GM23338 (cell line): ENCODE data around the gene HERC2. TPM values are rescaled to one million over a fixed set of nuclear protein-coding genes. Genes with fewer than 3 reads are reported as not detected.

Experiments used
- ATAC-seq: fragments of 200-7000 bp; cut with Tn5 transposase; 3 replicates; pipeline ENCODE4 v1.9.1; 2020
- DNase-seq: peaks from one replicate; pipeline ENCODE4 v3.0.0-alpha.2; 2015; ENCODE audit warnings: low spot score
- H2AFZ ChIP-seq: fragments of 200-600 bp; sonication (generic); 2 replicates; pipeline ENCODE4 v1.8.0; 2016; ENCODE audit warnings: antibody characterized with exemption, mild to moderate bottlenecking, moderate library complexity
- H3F3A ChIP-seq: fragments of 200-600 bp; sonication (generic); replicated peaks from 2 replicates; pipeline ENCODE4 v1.8.0; 2017; ENCODE audit warnings: antibody characterized with exemption, mixed run types, low read depth
- H3K27ac ChIP-seq: fragments of 200-600 bp; sonication (generic); 2 replicates; pipeline ENCODE4 v1.6.1; 2016; ENCODE audit warnings: low read depth
- H3K27me3 ChIP-seq: fragments of 200-600 bp; sonication (generic); 2 replicates; pipeline ENCODE4 v1.8.0; 2016; ENCODE audit warnings: mild to moderate bottlenecking, mixed run types, moderate library complexity; ENCODE audit not compliant: insufficient read depth
- H3K36me3 ChIP-seq: fragments of 200-600 bp; sonication (generic); 2 replicates; pipeline ENCODE4 v1.8.0; 2016; ENCODE audit warnings: mild to moderate bottlenecking; ENCODE audit not compliant: insufficient read depth
- H3K4me1 ChIP-seq: fragments of 200-600 bp; sonication (generic); 2 replicates; pipeline ENCODE4 v1.8.0; 2016; ENCODE audit warnings: mild to moderate bottlenecking, moderate library complexity; ENCODE audit not compliant: insufficient read depth
- H3K4me2 ChIP-seq: fragments of 200-600 bp; sonication (generic); 2 replicates; pipeline ENCODE4 v1.7.1; 2017; ENCODE audit warnings: mixed run types
- H3K4me3 ChIP-seq: fragments of 200-600 bp; sonication (generic); 2 replicates; pipeline ENCODE4 v1.6.1; 2016; ENCODE audit warnings: mixed run types
- H3K79me2 ChIP-seq: fragments of 200-600 bp; sonication (generic); replicated peaks from 2 replicates; pipeline ENCODE4 v1.8.0; 2017; ENCODE audit warnings: mild to moderate bottlenecking; ENCODE audit not compliant: insufficient read depth
- H3K9me2 ChIP-seq: fragments of 200-600 bp; sonication (generic); 2 replicates; pipeline ENCODE4 v1.8.0; 2017; ENCODE audit not compliant: insufficient read depth
- H4K20me1 ChIP-seq: fragments of 200-600 bp; sonication (generic); replicated peaks from 2 replicates; pipeline ENCODE4 v1.8.0; 2017; ENCODE audit warnings: mild to moderate bottlenecking; ENCODE audit not compliant: insufficient read depth
- H3K27ac Mint-ChIP-seq: 2 replicates; pipeline ENCODE4 v1.8.0; 2020; ENCODE audit warnings: inconsistent platforms, mild to moderate bottlenecking, moderate library complexity, mixed read lengths
- H3K27me3 Mint-ChIP-seq: 3 replicates; pipeline ENCODE4 v1.8.0; 2022; ENCODE audit warnings: low read depth, mild to moderate bottlenecking, moderate library complexity, mixed read lengths, inconsistent platforms; ENCODE audit not compliant: insufficient read depth, poor library complexity
- H3K36me3 Mint-ChIP-seq: 3 replicates; pipeline ENCODE4 v1.8.0; 2021; ENCODE audit warnings: low read depth, mild to moderate bottlenecking, inconsistent platforms, moderate library complexity, mixed read lengths
- H3K4me1 Mint-ChIP-seq: 3 replicates; pipeline ENCODE4 v1.8.0; 2020; ENCODE audit warnings: mild to moderate bottlenecking, inconsistent platforms, mixed read lengths
- H3K4me3 Mint-ChIP-seq: 3 replicates; pipeline ENCODE4 v1.8.0; 2021; ENCODE audit warnings: moderate library complexity, mild to moderate bottlenecking, inconsistent platforms, mixed read lengths
- H3K9me3 Mint-ChIP-seq: 3 replicates; pipeline ENCODE4 v1.8.0; 2020; ENCODE audit warnings: moderate library complexity, mild to moderate bottlenecking, inconsistent platforms, mixed read lengths
- CREB1 ChIP-seq: fragments of 250-450 bp; sonication (Bioruptor Pico); IDR thresholded peaks from 2 replicates; pipeline ENCODE4 v1.5.0; 2020; ENCODE audit warnings: low read depth, mild to moderate bottlenecking, moderate library complexity
- CTCF ChIP-seq, 2 experiments: fragments of 200-600 bp in 1 of 2; sonication (generic) in 1 of 2; conservative IDR thresholded peaks; 2 replicates each; pipeline versions ENCODE4 v1.5.1 to v1.6.1; 2016 to 2017; ENCODE audit warnings: antibody characterized with exemption in 2 of 2, low read depth in 2 of 2, mild to moderate bottlenecking in 2 of 2, moderate library complexity in 1 of 2
- ETS1 ChIP-seq: IDR thresholded peaks from 2 replicates; pipeline ENCODE4 v1.6.1; 2016; ENCODE audit warnings: antibody characterized with exemption
- EZH2 ChIP-seq: fragments of 200-600 bp; sonication (generic); IDR thresholded peaks from one replicate; pipeline ENCODE4 v1.8.0; 2017; ENCODE audit warnings: antibody characterized with exemption, mild to moderate bottlenecking, low read depth; ENCODE audit not compliant: unreplicated experiment
- JUNB ChIP-seq: IDR thresholded peaks from one replicate; pipeline ENCODE4 v1.6.1; 2016; ENCODE audit warnings: antibody characterized with exemption; ENCODE audit not compliant: unreplicated experiment
- NANOG ChIP-seq: IDR thresholded peaks from 2 replicates; pipeline ENCODE4 v1.6.1; 2016; ENCODE audit warnings: antibody characterized with exemption, borderline replicate concordance
- POLR2AphosphoS5 ChIP-seq: IDR thresholded peaks from 2 replicates; pipeline ENCODE4 v1.6.1; 2016; ENCODE audit warnings: antibody characterized with exemption, low read depth
- REST ChIP-seq: IDR thresholded peaks from one replicate; pipeline ENCODE4 v1.6.1; 2018; ENCODE audit warnings: antibody characterized with exemption; ENCODE audit not compliant: unreplicated experiment
- ZNF114 ChIP-seq: fragments of 250-450 bp; sonication (Bioruptor Pico); IDR thresholded peaks from 2 replicates; pipeline ENCODE4 v1.5.0; 2020; ENCODE audit warnings: mild to moderate bottlenecking, moderate library complexity
- ZNF331 ChIP-seq: fragments of 250-450 bp; sonication (Bioruptor Pico); IDR thresholded peaks from 2 replicates; pipeline ENCODE4 v1.5.0; 2020; ENCODE audit warnings: low read depth, mild to moderate bottlenecking, moderate library complexity
- ZNF462 ChIP-seq: fragments of 250-450 bp; sonication (Bioruptor Pico); IDR thresholded peaks from 2 replicates; pipeline ENCODE4 v1.5.0; 2020; ENCODE audit warnings: mild to moderate bottlenecking, moderate library complexity
- polyA plus RNA-seq: library from polyadenylated mRNA; unstranded; fragments of >200 nt; fragmentation: Nextera tagmentation; extraction: Ambion mirVana; gene quantifications from 2 replicates; pipeline ENCODE4 v1.2.1, GENCODE V29; 2016
- total RNA-seq: library from RNA; depleted of rRNA; stranded (reverse); fragments of >200 nt; shearing (Covaris generic); gene quantifications from 2 replicates; pipeline ENCODE4 v1.2.3, GENCODE V29; 2014

HERC2 gene
- total and polyA plus RNA-seq, 2 experiments from 2014 or later: 71.3 to 80.7 TPM

GRCh38 chr15:28271697-28272260, 50.2 kb downstream of the HERC2 start (continued):
- no peak for TF ChIP-seq CTCF (conservative IDR thresholded peaks at IDR 0.05; ENCODE audit: low read depth in 2 of 2)
- TF ChIP-seq ETS1: no peak
- no peak for TF ChIP-seq JUNB
- no peak for TF ChIP-seq REST
- TF ChIP-seq EZH2: no peak
- TF ChIP-seq CREB1 (CRISPR knock-in tag): no peak
- no peak for TF ChIP-seq NANOG
- no peak for TF ChIP-seq POLR2AphosphoS5
- no peak for TF ChIP-seq ZNF331 (CRISPR knock-in tag)
- TF ChIP-seq ZNF114 (CRISPR knock-in tag): no peak

- no peaks in the 10 kb centered on the region for H3F3A ChIP-seq
- no peak overlapping the region for H3K4me2 ChIP-seq
- peaks cover 41% of the 10 kb centered on the region for H3K36me3 ChIP-seq
- H3K9me2 ChIP-seq: no peaks in the 10 kb centered on the region
- H3K4me3 Mint-ChIP-seq: no peak overlapping the region
- H3K4me3 ChIP-seq: no peak overlapping the region
- H3K4me1 ChIP-seq: no peaks in the 10 kb centered on the region
- no peaks in the 10 kb centered on the region for H3K9me3 Mint-ChIP-seq
- no peak for ATAC-seq
- H3K36me3 Mint-ChIP-seq: peaks cover 83% of the 10 kb centered on the region
- H3K4me1 Mint-ChIP-seq: peaks cover 20% of the 10 kb centered on the region; the same call in 2 of the 3 replicates
- no peak overlapping the region; the same call in 1 of the 2 replicates for H3K27ac Mint-ChIP-seq
- no peak overlapping the region for H2AFZ ChIP-seq
- H3K27me3 ChIP-seq: no peaks in the 10 kb centered on the region
- no peak overlapping the region for H3K27ac ChIP-seq
- H3K79me2 ChIP-seq: peaks cover 17% of the 10 kb centered on the region
- DNase-seq: no peak
- peaks cover 3% of the 10 kb centered on the region for H4K20me1 ChIP-seq
- peaks cover 6% of the 10 kb centered on the region for H3K27me3 Mint-ChIP-seq
- TF ChIP-seq ZNF331 (CRISPR knock-in tag) (no peak), ETS1 (no peak), POLR2AphosphoS5 (no peak), NANOG (no peak), ZNF462 (CRISPR knock-in tag) (no peak)
These were observed 52.9 kb downstream of the HERC2 start for GRCh38 chr15:28269097-28269496.
